Dendritic cell treated with granulocyte-macrophage colony-stimulating factor and Interleukin-4, amounts not matched to agents 40 ng/mL and 50 ng/mL, for 4 days (primary cell): ENCODE measurements around the gene SREBF2.

Experiments
- H3K27ac Mint-ChIP-seq: one replicate; pipeline ENCODE4 v1.8.0; 2022; ENCODE audit warnings: mild to moderate bottlenecking, mixed read lengths
- H3K27me3 Mint-ChIP-seq: one replicate; pipeline ENCODE4 v1.8.0; 2022; ENCODE audit warnings: mild to moderate bottlenecking, mixed read lengths
- H3K36me3 Mint-ChIP-seq: one replicate; pipeline ENCODE4 v1.8.0; 2022; ENCODE audit warnings: low read depth, mixed read lengths
- H3K4me1 Mint-ChIP-seq: one replicate; pipeline ENCODE4 v1.8.0; 2022; ENCODE audit warnings: low read depth, mixed read lengths
- H3K4me3 Mint-ChIP-seq: one replicate; pipeline ENCODE4 v1.8.0; 2022; ENCODE audit warnings: mild to moderate bottlenecking, moderate library complexity, mixed read lengths
- H3K9me3 Mint-ChIP-seq: one replicate; pipeline ENCODE4 v1.8.0; 2022; ENCODE audit warnings: mixed read lengths
- intact Hi-C: fragments of 100-400 bp; cut with micrococcal nuclease; formaldehyde crosslinking; loops from one replicate; pipeline ENCODE4 v1.15.0; 2022

Gene SREBF2

GRCh38 chr22:41915786-41916493 is 83.0 kb downstream of the SREBF2 start:
- Mint-ChIP-seq H3K27ac (no peak overlapping the region), H3K27me3 (peaks cover 68% of the 10 kb centered on the region), H3K4me3 (no peak overlapping the region), H3K4me1 (peaks cover 68% of the 10 kb centered on the region), H3K9me3 (no peaks in the 10 kb centered on the region), H3K36me3 (no peaks in the 10 kb centered on the region)
- intact Hi-C loops = no loop called here

GRCh38 chr22:41916745-41917358 is 83.9 kb downstream of the SREBF2 start:
- Mint-ChIP-seq H3K9me3 (no peaks in the 10 kb centered on the region), H3K4me1 (peaks cover 71% of the 10 kb centered on the region), H3K4me3 (no peak overlapping the region), H3K27me3 (peaks cover 64% of the 10 kb centered on the region), H3K36me3 (no peaks in the 10 kb centered on the region), H3K27ac (no peak overlapping the region)
- intact Hi-C loops = no loop called here

- Mint-ChIP-seq H3K4me3 (no peak overlapping the region), H3K27me3 (peaks cover 62% of the 10 kb centered on the region), H3K4me1 (peaks cover 68% of the 10 kb centered on the region), H3K9me3 (no peaks in the 10 kb centered on the region), H3K27ac (no peak overlapping the region), H3K36me3 (no peaks in the 10 kb centered on the region)
- intact Hi-C loops = no loop called here
These were observed 84.5 kb downstream of the SREBF2 start for GRCh38 chr22:41917375-41917902.

- H3K36me3 Mint-ChIP-seq = no peaks in the 10 kb centered on the region
- H3K9me3 Mint-ChIP-seq = no peaks in the 10 kb centered on the region
- peaks cover 61% of the 10 kb centered on the region for H3K4me1 Mint-ChIP-seq
- intact Hi-C loops = no loop called here
- H3K27me3 Mint-ChIP-seq = peaks cover 61% of the 10 kb centered on the region
- H3K27ac Mint-ChIP-seq = peak overlapping the region; percentile 73
- peak overlapping the region; percentile 17 for H3K4me3 Mint-ChIP-seq
These were observed 85.2 kb downstream of the SREBF2 start for GRCh38 chr22:41917903-41918791.

GRCh38 chr22:41919357-41920224 is 86.7 kb downstream of the SREBF2 start:
- H3K4me3 Mint-ChIP-seq = peak overlapping the region; percentile 75
- intact Hi-C loops = no loop called here
- H3K27me3 Mint-ChIP-seq = peaks cover 65% of the 10 kb centered on the region
- H3K4me1 Mint-ChIP-seq = peaks cover 58% of the 10 kb centered on the region
- no peaks in the 10 kb centered on the region for H3K9me3 Mint-ChIP-seq
- H3K27ac Mint-ChIP-seq = peak overlapping the region; percentile 73
- H3K36me3 Mint-ChIP-seq = no peaks in the 10 kb centered on the region

- Mint-ChIP-seq H3K4me3 (peak overlapping the region; percentile 75), H3K36me3 (no peaks in the 10 kb centered on the region), H3K27me3 (peaks cover 66% of the 10 kb centered on the region), H3K9me3 (no peaks in the 10 kb centered on the region), H3K4me1 (peaks cover 56% of the 10 kb centered on the region), H3K27ac (peak overlapping the region; percentile 73)
- intact Hi-C loops = no loop called here
These were observed 87.5 kb downstream of the SREBF2 start for GRCh38 chr22:41920271-41920976.

- peaks cover 59% of the 10 kb centered on the region for H3K27me3 Mint-ChIP-seq
- intact Hi-C loops = no loop called here
- H3K4me3 Mint-ChIP-seq = no peak overlapping the region
These were observed 89.4 kb downstream of the SREBF2 start for GRCh38 chr22:41922328-41922727.

GRCh38 chr22:41922940-41923594 is 90.2 kb downstream of the SREBF2 start:
- Mint-ChIP-seq H3K27me3 (peaks cover 59% of the 10 kb centered on the region), H3K4me3 (no peak overlapping the region), H3K27ac (no peak overlapping the region), H3K4me1 (peaks cover 40% of the 10 kb centered on the region), H3K9me3 (no peaks in the 10 kb centered on the region), H3K36me3 (no peaks in the 10 kb centered on the region)
- intact Hi-C loops = no loop called here

More at GRCh38 chr22:41922328-41922727, 89.4 kb downstream of the SREBF2 start:
- Mint-ChIP-seq H3K36me3 (no peaks in the 10 kb centered on the region), H3K4me1 (peaks cover 47% of the 10 kb centered on the region), H3K27ac (no peak overlapping the region), H3K9me3 (no peaks in the 10 kb centered on the region)

- Mint-ChIP-seq H3K4me3 (no peak overlapping the region), H3K9me3 (no peaks in the 10 kb centered on the region), H3K27ac (no peak overlapping the region), H3K4me1 (peaks cover 36% of the 10 kb centered on the region), H3K36me3 (no peaks in the 10 kb centered on the region), H3K27me3 (peaks cover 65% of the 10 kb centered on the region)
- intact Hi-C loops = no loop called here
These were observed 90.8 kb downstream of the SREBF2 start for GRCh38 chr22:41923595-41924276.

- intact Hi-C loops = no loop called here
- Mint-ChIP-seq H3K9me3 (no peaks in the 10 kb centered on the region), H3K36me3 (no peaks in the 10 kb centered on the region), H3K27me3 (peaks cover 67% of the 10 kb centered on the region), H3K4me1 (peaks cover 28% of the 10 kb centered on the region), H3K27ac (peak overlapping the region; percentile 20), H3K4me3 (peak overlapping the region; percentile 54)
These were observed 93.0 kb downstream of the SREBF2 start for GRCh38 chr22:41925783-41926460.

GRCh38 chr22:41927813-41928212 is 94.9 kb downstream of the SREBF2 start:
- Mint-ChIP-seq H3K4me1 (peaks cover 19% of the 10 kb centered on the region), H3K9me3 (no peaks in the 10 kb centered on the region), H3K4me3 (no peak overlapping the region), H3K27me3 (peaks cover 57% of the 10 kb centered on the region), H3K27ac (no peak overlapping the region), H3K36me3 (no peaks in the 10 kb centered on the region)
- intact Hi-C loops = no loop called here
